ENCODE data around the gene KAT6B.

KAT6B gene

DNA sequence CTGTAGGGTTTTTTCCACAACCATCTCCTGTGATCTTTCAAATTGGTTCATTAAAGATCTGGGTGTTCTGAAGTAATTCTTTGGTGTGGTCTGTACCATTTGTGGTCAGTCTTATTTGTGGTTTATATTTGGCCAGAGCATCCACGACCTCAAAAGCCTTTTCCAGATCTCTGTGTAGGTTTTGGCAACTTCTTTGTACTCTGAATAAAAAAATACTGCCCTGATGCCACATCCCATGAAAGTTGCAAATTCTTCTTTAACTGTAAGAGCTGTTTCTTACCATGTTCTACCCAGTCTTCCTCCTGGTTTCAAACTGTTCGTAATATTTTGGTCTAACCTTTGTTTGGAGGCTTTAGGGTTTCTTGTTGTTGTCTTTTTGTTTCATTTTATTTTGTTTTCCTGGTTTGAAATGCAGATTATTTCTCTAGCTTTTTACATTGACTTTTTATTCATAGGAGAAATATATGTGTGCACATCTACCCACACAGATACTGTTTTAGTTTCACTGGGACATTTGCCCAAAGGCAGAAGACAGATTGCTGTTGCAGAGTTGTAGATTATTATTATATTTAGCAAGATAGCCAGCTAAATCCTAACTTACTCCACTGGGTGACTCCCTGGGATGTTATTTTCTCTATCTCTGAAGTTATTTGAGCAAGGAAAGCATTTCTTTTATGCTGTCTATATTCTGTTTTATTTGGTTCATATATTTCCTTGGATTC is 161.8 kb downstream of the KAT6B start:
- peak; percentile 39 for DNase-seq (ENCODE audit: low spot score)

DNA sequence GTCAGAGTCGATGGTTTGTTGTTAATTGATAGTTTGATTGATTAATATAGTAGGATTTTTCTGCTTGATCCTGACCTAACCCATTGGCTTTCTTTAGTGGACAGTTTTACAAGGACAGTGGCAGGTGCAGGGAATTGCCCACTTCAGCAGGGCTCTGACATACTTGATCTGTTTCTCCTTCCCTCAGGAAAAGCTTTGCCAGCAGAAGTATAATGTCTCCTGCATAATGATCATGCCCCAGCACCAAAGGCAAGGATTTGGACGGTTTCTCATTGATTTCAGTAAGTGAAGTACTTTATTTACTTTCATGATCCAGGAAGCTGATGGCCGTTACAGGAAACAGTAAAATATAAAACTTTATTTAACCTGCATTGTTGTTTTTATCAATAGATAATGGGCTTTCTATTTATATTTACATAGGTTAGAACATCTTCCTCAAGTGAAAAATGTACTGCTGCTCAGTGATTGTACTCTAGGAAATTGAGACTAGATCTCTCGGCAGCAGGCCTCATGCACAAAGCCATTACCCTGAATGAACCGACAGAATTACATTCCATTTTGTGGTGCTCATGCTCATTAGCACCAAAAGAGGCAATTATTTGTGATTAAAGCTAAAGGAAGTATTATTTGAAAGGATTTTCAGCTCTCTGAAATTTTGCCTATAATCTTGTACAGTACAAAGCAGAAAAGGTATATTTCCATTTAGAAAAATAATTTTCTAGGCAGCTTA is 162.6 kb downstream of the KAT6B start:
- peak; percentile 35 for DNase-seq (ENCODE audit: low spot score)

DNA sequence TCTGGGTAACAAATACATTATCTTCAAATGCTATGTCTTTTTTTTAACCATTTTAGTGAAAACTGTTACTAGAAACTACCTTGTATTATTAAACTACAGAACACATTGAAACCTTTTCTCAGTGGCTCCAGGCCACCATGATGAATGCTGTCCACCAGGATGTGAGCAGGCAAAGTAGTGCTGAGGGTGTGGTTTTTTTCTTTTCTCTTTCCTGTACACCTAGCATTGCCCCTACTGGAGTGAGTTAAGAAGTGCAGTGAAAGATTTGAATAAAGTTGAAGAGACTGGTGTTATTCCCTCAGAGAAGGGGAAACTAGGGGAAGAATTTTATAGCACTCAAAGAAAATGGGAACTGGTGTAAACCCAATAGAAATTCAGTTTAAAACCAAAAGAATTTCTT is 165.0 kb downstream of the KAT6B start:
- DNase-seq (ENCODE audit: low spot score), result peak; percentile 20

DNA sequence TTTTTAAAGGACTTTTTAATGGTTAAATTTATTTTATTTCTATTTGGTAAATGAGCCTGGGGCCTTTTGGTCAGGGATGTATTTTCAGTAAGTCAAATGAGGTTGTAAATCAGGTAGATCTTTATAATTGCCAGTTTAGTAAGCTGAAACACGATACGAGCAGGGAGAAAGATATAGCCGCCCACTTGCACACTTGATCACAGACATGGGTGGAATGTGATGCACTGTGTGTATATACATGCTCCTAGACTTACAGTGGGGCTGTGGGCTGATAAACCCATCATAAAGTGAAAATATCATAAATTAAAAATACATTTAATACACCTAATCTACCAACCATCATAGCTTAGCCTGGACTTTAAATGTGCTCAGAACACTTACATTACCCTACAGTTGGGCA is 165.7 kb downstream of the KAT6B start:
- DNase-seq (ENCODE audit: low spot score), result no peak

DNA sequence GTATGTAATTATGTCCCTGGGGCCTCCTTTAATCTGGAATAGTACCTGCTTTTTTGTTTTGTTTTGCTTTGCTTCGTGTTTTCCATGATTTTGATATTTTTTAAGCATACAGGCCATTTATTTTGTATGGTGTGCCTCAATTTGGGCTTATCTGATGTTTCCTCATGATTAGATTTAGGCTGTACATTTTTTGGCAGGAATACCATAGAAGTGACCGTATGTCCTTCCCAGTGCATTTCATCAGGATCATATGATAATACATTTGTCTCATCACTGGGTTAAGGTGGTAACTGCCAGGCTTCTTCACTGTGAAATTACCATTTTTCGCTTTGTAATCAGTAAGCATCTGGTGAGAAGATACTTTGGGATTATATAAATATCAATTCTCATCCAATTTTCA is 167.2 kb downstream of the KAT6B start:
- DNase-seq (ENCODE audit: low spot score), result no peak

DNA sequence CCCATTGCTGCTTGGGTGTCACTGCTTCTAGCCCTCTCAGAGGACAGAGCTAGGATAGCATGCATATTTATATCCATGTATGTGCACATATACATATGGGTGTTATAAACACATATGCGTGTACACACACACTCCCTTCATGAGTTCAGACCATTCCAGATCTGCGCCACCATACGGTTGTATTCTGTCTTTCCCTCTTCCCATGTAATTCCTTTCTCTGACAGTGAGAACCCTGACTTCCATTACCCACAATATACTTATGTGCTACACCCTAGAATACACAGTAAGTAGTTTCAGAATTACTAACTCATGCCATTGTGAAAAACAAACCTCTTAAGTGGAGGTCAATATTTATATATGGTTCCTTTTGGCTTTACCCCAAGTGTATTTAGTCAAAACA is 168.5 kb downstream of the KAT6B start:
- DNase-seq (ENCODE audit: low spot score), result no peak

DNA sequence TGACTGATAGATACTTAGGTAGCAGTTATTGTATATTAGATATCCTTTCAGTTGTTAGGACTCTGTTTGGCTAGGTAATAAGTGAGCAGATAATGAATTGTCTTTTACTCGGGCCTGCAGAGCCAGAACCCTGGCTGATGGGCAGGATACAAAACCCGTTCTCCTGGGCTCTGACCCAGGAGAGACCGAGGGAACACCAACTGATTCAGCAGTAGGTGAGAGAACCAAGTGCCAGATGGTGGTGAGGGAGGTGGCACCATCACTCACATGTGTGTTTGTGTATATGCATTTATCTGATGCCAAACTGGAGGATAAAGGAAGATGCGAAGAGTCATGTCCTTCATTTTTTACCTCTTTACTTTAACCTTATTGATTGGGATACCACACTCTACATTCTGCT is 169.4 kb downstream of the KAT6B start:
- no peak for DNase-seq (ENCODE audit: low spot score)

DNA sequence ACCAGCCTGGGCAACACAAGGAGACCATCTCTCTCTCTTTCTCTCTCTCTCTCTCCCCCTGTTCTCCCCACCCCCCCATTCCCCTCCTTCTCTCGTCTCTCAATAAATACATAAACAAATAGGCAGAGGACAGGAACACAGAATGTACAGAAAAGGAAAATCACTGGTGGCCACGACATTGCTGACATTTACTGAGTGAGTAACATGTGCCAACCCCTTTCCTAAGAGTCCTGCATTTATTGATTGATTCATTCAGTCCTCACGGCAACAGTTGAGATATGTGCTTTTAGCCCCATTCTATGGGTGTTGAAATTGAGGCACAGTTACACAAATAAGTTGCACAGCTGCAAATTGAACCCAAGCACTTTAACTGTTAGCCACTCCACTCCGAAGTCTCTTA is 170.8 kb downstream of the KAT6B start:
- DNase-seq (ENCODE audit: low spot score), result no peak

DNA sequence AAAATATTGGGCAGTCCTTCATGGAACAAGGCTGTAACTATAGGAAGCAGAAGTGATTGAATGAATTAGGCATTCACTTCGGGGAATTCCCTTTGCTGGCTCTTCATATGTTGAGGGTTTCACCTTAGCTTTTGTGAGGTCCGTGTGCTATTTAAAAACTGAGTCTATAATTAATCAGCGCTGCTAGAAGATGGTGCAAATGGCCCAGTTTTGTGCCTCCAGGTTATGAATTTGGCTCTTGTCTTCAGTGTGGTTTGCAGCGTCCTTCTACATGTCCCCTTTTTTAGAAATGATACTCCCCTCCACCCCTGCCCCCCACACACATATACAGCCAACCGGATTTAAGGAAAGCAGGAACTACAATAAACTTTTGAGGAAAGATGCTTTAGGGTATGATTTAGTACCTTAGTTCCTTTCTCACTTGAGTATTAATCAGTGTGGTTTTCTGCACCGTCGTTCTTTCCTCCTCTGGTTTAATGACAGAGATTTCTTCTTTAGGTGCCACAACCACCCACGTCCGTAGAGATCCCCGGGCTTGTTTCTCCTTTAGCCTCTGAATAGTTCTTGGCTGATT is 174.4 kb downstream of the KAT6B start:
- DNase-seq (ENCODE audit: low spot score), result no peak

DNA sequence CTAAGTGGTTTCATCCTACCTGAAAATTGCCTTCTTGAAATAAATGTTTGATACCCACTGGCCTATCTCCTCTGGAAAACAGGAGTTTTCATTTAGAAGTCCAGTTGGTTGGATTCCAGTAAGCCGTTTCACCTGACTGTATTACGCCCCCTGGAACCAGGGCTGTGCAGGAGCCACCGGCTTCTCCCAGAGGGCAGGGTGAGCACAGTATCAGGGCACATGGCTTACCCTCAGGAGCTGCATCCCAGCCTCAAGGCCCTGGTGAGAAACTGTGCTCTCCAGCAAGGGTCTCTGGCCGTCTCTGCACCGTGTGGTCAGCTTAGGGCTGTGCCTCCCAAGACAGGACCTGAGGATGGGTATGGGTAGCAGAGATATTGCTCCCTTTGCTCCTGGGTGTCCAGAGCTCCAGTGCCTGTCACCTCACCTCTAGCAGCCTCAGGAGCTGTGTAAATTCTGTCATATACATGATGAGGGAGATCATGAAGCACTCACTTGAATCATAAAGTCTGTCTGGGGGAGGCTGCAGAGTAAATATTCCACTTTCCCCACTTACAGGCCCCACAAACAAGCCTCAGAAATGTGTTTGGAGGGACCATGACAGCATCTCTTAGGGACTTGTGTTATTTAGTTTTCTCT is 175.4 kb downstream of the KAT6B start:
- no peak for DNase-seq (ENCODE audit: low spot score)

DNA sequence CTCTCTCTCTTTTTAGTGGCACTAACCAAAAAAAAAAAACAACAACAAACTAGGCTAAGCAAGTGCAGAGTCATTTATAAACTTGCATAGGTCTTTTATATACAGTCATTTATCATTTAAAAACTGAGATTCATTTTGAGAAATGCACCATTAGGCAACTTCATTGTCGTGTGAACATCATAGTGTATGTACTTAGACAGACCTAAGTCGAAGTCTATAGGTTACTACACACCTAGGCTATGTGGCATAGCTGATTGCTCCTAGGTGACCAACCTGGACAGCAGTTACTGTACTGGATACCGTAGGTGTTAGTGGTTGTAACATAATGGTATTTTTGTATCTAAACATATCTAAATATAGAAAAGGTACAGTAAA is 175.9 kb downstream of the KAT6B start:
- DNase-seq (ENCODE audit: low spot score), result no peak

DNA sequence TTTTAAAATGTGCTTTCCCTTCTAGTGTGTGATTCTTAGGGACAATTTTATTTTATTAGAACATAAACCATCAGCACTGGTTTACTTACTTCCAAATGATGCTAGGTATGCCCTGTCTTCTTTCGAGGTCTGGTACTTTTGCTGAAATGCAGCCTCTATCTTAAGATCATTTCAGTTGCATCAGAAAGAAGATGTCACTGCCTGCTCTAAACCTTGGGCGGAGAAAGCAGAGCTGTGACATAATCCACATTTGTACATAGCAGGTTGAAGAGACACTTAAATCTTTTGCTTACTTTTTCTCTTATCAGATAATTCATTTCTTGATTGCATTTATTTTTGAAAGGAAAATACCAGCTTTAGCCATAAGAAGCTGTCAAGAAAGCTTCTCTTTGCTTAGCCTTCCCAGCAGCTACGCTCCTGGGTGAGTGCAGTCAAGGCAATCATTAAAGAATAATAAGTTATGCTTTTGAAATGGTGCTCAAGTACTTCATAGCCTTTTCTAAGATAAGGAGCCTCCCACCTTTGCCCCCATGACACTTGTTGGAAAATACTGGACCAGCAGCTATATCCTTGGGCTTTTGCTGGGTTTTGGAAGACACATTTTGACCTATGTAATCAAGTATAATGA is 176.7 kb downstream of the KAT6B start:
- no peak for DNase-seq (ENCODE audit: low spot score)

DNA sequence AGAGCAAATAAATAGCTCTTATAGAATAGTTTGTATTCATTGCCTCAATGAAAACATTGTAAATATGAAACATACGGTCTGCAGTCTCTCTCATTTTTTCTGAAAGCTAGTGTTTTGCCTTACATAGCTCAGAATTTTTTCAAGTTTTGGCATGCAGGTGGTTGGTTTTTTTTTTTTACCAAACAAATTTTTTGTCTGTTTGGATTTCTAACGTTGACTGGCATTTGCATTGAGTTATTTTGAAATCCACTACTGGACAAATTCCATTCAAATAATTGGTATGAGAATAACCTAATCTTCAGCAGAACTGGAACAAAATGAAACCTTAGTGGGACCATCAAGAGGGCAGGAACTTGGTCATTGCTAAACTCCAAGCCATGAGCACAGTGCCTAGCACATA is 177.5 kb downstream of the KAT6B start:
- DNase-seq (ENCODE audit: low spot score), result no peak

DNA sequence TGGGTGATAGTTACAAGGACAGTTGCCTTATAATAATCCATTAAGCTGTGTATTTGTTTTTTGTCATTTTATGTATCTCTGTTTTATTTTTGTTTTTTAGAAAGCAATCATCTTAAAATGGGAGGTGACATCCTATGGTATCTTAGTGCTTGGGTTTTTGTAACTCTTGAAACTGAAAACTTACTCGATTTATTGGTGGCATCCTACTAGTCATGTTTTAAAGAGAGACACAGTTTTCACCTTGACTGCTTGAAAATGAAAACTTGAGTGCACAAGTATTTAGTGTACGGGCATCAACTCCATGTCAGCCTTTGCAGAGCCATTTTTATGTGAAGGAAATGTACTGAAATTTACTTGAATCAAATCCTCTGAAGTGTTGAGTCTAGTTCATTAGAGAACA is 181.2 kb downstream of the KAT6B start:
- DNase-seq (ENCODE audit: low spot score), result no peak

DNA sequence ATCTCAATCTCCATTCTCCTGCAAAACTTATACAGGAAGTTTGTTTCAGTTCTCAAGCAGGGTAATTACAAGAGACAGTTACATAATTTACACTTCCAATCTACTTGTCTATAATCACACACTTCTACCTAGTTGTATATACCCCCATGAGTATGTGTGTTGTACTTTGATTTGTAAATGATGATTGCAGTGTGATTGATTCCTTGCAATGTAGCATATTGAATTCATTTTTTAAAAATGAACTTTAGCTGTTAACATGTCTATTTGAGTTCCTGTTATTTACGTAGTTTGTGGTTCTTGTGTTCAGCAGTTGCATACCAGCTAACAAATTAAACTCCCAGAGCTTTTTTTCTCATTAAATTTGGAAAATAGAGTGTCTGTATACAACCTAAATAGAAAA is 182.6 kb downstream of the KAT6B start:
- no peak for DNase-seq (ENCODE audit: low spot score)

DNA sequence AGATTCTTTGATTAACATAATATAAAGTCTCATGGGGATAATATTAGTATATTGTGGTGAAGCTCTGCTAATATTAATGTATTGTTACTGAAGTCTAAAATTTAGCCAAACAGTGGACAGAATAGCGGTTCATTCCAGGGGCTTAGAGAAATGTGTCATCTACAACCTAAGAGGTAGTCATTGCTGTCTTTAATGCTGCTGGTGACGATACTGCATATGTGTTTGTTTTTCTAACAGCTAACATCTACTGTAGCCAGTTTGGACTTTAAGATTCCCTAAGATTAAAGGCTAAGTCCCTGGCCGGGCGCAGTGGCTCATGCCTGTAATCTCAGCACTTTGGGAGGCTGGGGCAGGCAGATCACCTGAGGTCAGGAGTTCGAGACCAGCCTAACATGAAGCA is 183.0 kb downstream of the KAT6B start:
- no peak for DNase-seq (ENCODE audit: low spot score)

DNA sequence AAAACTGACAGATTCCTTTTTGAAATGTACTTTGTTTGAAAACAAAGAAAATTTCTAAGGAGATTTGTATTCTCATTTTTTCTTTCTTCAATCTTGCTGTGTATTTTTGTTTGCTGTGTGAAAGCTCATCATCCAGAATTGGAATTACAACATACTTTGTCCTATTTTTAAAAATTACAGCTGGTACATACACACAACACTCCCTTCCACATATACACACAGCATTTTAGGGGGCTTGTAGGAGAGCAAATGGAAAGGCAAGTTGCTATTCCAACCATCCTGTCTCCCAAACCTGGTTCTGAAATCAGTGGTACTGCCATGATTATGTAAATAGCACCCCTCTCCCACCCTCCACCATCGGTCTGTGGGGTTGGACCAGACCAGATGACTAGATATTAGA is 184.0 kb downstream of the KAT6B start:
- no peak for DNase-seq (ENCODE audit: low spot score)

DNA sequence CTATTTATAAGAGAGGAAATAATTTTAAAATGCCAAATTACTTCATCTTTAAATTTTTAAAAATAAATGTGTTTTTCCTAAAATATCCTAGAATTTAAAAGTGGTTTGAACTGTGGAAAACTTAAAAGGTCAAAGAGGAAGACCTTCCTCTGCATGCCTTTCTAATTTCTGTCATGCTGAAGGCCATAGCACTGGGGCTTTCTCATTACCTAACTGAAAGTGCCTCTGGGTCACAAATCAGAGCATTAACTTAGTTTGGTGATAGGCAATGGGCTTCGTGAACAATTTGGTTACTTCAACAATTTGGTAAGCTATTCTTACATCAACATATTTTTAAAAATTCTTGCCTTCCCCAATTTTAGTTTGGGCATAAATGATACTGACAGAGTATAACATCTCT is 184.8 kb downstream of the KAT6B start:
- no peak for DNase-seq (ENCODE audit: low spot score)

DNA sequence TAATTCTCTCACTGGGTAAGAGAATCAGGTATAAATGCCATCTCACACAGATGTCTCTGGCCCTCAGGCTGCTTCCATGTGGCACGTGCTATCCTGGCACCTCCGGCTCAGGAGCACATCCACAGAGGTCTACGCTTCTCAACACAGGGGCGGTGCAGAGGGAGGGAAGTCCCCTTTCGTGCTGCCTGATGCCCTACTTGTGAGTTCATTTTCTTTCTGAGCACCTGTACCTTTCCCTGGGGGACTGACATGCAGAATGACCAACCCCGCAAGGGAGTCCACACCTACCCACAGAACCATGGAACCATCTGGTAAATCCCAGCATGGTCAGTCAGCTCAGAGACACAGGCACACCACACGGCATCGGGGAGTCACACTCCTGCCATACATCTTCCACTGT is 186.1 kb downstream of the KAT6B start:
- DNase-seq (ENCODE audit: low spot score), result no peak

DNA sequence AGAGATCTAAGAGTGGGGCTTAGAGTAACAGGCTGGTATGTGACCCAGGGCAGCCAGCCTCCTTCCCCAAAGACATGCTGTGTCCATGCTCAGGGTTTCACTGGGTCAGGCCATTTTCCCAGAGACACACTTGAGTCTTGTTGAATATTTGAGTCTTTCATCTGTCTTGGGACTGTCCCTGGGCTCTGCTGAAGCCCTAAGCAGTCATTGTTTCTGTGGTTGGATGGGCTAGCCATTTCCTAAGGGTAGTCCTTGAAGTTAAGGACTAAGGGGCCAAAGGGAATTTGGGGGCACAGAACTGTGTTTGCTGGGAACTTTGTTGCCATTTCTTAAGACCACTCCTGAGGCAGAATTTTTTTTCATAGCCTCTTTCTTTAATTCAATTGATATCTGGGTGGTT is 186.6 kb downstream of the KAT6B start:
- DNase-seq (ENCODE audit: low spot score), result no peak

DNA sequence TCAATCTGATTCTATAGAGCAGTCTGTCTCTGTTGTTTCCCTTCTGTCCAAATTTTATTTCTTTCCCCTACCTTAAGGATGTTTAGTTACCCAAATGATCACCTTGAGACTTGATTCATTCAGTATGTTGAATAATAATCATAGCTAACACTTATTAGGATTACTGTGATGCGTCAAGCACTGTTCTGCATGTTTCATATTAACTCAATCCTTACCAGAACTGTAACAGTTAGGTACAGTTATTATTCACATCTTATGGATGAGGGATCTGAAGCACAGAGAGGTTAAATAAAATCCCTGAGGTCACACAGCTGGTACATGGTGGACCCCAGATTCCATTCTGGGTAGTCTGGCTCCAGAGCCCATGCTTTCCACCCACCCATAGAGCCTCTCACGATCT is 187.1 kb downstream of the KAT6B start:
- no peak for DNase-seq (ENCODE audit: low spot score)

DNA sequence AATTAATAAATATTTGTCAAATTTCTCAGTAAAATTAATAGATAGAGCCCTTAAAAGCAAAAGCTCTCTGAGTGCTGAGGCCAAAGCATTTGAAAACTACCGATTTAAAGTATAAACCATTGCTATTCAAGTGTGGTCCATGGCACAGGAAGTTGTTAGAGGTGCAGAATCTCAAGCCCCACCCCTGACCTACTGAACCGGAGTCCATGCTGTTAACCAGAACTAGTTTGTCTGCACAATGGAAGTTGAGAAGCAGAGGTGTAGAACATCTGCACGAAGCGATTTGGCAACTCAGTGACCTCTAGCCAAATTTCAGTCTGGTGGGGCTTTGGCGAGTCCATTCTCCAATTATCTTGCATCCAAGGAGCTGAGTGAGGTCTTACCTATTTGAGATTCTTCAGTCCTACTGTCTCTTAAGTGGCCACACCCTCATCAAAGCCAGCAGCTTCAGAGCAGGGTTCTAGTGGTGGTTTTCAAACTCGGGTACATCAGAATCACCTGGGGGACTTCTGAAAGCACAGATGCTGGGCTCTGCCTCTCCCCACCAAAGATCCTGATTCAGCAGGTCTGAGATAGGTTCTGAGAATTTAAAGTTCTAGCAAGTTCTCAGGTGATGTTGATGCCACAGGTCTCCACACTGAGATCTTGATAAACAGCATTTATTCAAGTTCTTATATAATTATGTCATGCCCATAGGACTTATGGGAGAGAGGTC is 188.3 kb downstream of the KAT6B start:
- DNase-seq (ENCODE audit: low spot score), result no peak

Measured in GM03348 (cell line).